GM12892 (cell line): ENCODE measurements around the gene ARHGEF17.

Source experiments
- POLR2A ChIP-seq: IDR thresholded peaks from 2 replicates; pipeline ENCODE4 v1.6.1; 2011; ENCODE audit warnings: low read depth, low read length, control low read depth
- POLR2AphosphoS5 ChIP-seq: IDR thresholded peaks from 2 replicates; pipeline ENCODE4 v1.6.1; 2011; ENCODE audit warnings: low read depth, low read length, control low read depth
- TAF1 ChIP-seq: IDR thresholded peaks from 2 replicates; pipeline ENCODE4 v1.6.1; 2011; ENCODE audit warnings: low read depth, mild to moderate bottlenecking, control low read depth, low read length, borderline replicate concordance

DNA sequence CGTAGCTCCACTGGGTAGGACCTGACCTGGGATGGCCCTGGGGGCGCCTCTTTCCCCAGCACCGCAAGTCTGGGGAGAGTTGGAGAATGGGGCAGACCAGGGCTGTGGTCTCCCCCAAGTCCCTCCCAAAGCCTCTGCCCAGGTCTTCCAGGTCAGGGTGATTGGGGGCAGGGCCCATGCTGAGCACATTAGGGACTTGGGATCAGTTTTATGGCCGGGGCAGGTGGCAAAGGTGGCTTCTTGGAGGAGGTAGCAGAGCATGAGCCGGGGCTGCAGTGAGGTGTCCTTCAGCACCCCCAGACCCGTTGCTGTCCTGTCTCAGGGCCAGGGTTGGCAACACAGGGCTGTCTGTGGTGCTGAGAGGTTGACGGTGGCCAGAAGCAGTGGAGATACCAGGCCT is 74.1 kb downstream of the ARHGEF17 start:
- no peak for TF ChIP-seq POLR2AphosphoS5
- TF ChIP-seq TAF1 = no peak
- no peak for TF ChIP-seq POLR2A
